GM12878 (cell line): ENCODE measurements around the gene CLDN14. TPM values are rescaled to one million over a fixed set of nuclear protein-coding genes. Genes with fewer than 3 reads are reported as not detected.

Experiments
- ATAC-seq: fragments of 200-7000 bp; cut with Tn5 transposase; 3 replicates; pipeline ENCODE4 v1.9.1; 2020; ENCODE audit warnings: mild to moderate bottlenecking, moderate library complexity
- BruUV-seq: library from RNA; stranded (reverse); fragments of 400-500 nt; replicated peaks from 2 replicates; lab custom pipeline; 2021; lab: Mats Ljungman, UMichigan
- CTCF ChIA-PET: fragments of 300-600 bp; sonication (Branson Sonifier 250); formaldehyde crosslinking; extraction: SDS; loops from one replicate; lab custom pipeline; 2021; ENCODE audit warnings: inconsistent platforms; lab: Yijun Ruan, JAX
- POLR2A ChIA-PET: fragments of 350-600 bp; formaldehyde crosslinking; extraction: SDS; loops from one replicate; lab custom pipeline; 2021; ENCODE audit warnings: inconsistent platforms; lab: Charles Lee
- RAD21 ChIA-PET: fragments of 300-600 bp; sonication (Branson Sonifier 250); formaldehyde crosslinking; loops from one replicate; lab custom pipeline; 2023; ENCODE audit warnings: antibody characterized with exemption; ENCODE audit not compliant: unreplicated experiment; lab: Charles Lee
- SMC1A ChIA-PET: fragments of 300-600 bp; sonication (Branson Sonifier 250); formaldehyde crosslinking; loops from one replicate; lab custom pipeline; 2023; ENCODE audit not compliant: unreplicated experiment, uncharacterized antibody; lab: Charles Lee
- DNase-seq: peaks from one replicate; pipeline ENCODE4 v3.0.0-alpha.2; 2011; ENCODE audit warnings: low read depth, low spot score
- FAIRE-seq: peaks from 3 replicates; lab custom pipeline; 2011; peaks lifted over from hg19 to GRCh38; lab: Jason Lieb, UNC
- H2AFZ ChIP-seq: 2 replicates; pipeline ENCODE4 v1.6.0; 2011; ENCODE audit warnings: low read depth, low read length, control low read depth; ENCODE audit not compliant: control insufficient read depth
- H3K27ac ChIP-seq: 2 replicates; pipeline ENCODE4 v1.5.1; 2011; ENCODE audit warnings: control low read depth; ENCODE audit not compliant: control insufficient read depth, insufficient read depth
- H3K27me3 ChIP-seq, 2 experiments: replicated peaks in 1 of 2; 2 replicates each; pipeline versions ENCODE4 v1.6.0 to v1.6.1; 2011; ENCODE audit warnings: low read length in 1 of 2; ENCODE audit not compliant: control insufficient read depth in 2 of 2, insufficient read depth in 2 of 2
- H3K36me3 ChIP-seq, 2 experiments: 2 replicates each; pipeline ENCODE4 v1.5.1; 2011; ENCODE audit warnings: low read length in 1 of 2; ENCODE audit not compliant: control insufficient read depth in 2 of 2, insufficient read depth in 2 of 2
- H3K4me1 ChIP-seq: 2 replicates; pipeline ENCODE4 v1.6.1; 2011; ENCODE audit warnings: mild to moderate bottlenecking, low read length, moderate library complexity, mixed read lengths; ENCODE audit not compliant: control insufficient read depth, insufficient read depth
- H3K4me2 ChIP-seq: 2 replicates; pipeline ENCODE4 v1.6.0; 2011; ENCODE audit warnings: control low read depth; ENCODE audit not compliant: control insufficient read depth, insufficient read depth
- H3K4me3 ChIP-seq: fragments of 200-600 bp; sonication (generic); 2 replicates; pipeline ENCODE4 v1.5.1; 2016
- H3K79me2 ChIP-seq: 2 replicates; pipeline ENCODE4 v1.6.0; 2011; ENCODE audit warnings: low read length; ENCODE audit not compliant: control insufficient read depth, insufficient read depth
- H3K9ac ChIP-seq: 2 replicates; pipeline ENCODE4 v1.8.0; 2011; ENCODE audit warnings: low read length, control low read depth, mixed read lengths; ENCODE audit not compliant: control insufficient read depth, insufficient read depth
- H3K9me3 ChIP-seq: replicated peaks from 3 replicates; pipeline ENCODE4 v1.5.1; 2011; ENCODE audit warnings: mild to moderate bottlenecking, low read length; ENCODE audit not compliant: control insufficient read depth, insufficient read depth
- H4K20me1 ChIP-seq: 2 replicates; pipeline ENCODE4 v1.6.0; 2011; ENCODE audit not compliant: control insufficient read depth, insufficient read depth
- BCL11A ChIP-seq: IDR thresholded peaks from 2 replicates; pipeline ENCODE4 v1.6.1; 2011; ENCODE audit warnings: low read depth, low read length
- CBFB ChIP-seq: IDR thresholded peaks from 2 replicates; pipeline ENCODE4 v1.6.1; 2016; ENCODE audit warnings: antibody characterized with exemption, low read depth
- CBX5 ChIP-seq: sonication (generic); IDR thresholded peaks from 2 replicates; pipeline ENCODE4 v1.6.1; 2016; ENCODE audit warnings: low read depth, moderate library complexity, mild to moderate bottlenecking, inconsistent platforms
- CHD4 ChIP-seq: fragments of 200-600 bp; sonication (generic); IDR thresholded peaks from 2 replicates; pipeline ENCODE4 v1.6.1; 2016; ENCODE audit warnings: mild to moderate bottlenecking
- CREM ChIP-seq: IDR thresholded peaks from 2 replicates; pipeline ENCODE4 v1.6.1; 2014; ENCODE audit warnings: antibody characterized with exemption, low read depth
- EZH2 ChIP-seq: IDR thresholded peaks from 2 replicates; pipeline ENCODE4 v1.6.1; 2012; ENCODE audit warnings: low read depth, mild to moderate bottlenecking, control low read depth, inconsistent platforms, low read length, borderline replicate concordance; ENCODE audit not compliant: control insufficient read depth
- HCFC1 ChIP-seq: fragments of 150-350 bp; IDR thresholded peaks from 2 replicates; pipeline ENCODE4 v1.6.1; 2014; ENCODE audit warnings: low read length
- HSF1 ChIP-seq: fragments of 150-350 bp; IDR thresholded peaks from 2 replicates; pipeline ENCODE4 v1.6.1; 2014; ENCODE audit warnings: mild to moderate bottlenecking, low read depth, low read length
- MTA2 ChIP-seq: fragments of 450-650 bp; IDR thresholded peaks from 2 replicates; pipeline ENCODE4 v1.6.1; 2016; ENCODE audit warnings: low read depth, mild to moderate bottlenecking, moderate library complexity
- NBN ChIP-seq: fragments of 450-650 bp; IDR thresholded peaks from 2 replicates; pipeline ENCODE4 v1.6.1; 2016
- POU2F2 ChIP-seq: IDR thresholded peaks from 3 replicates; pipeline ENCODE4 v1.6.1; 2011; ENCODE audit warnings: low read depth, mild to moderate bottlenecking, low read length, borderline replicate concordance
- SREBF1 ChIP-seq: IDR thresholded peaks from 2 replicates; pipeline ENCODE4 v1.6.1; 2012; ENCODE audit warnings: mild to moderate bottlenecking, low read length
- TCF12 ChIP-seq: IDR thresholded peaks from 2 replicates; pipeline ENCODE4 v1.6.1; 2011; ENCODE audit warnings: low read depth, mild to moderate bottlenecking, low read length
- TCF7 ChIP-seq: IDR thresholded peaks from 2 replicates; pipeline ENCODE4 v1.6.1; 2014; ENCODE audit warnings: antibody characterized with exemption, borderline replicate concordance
- ZNF274 ChIP-seq: IDR thresholded peaks from one replicate; pipeline ENCODE4 v1.8.0; 2011; ENCODE audit not compliant: insufficient read length, insufficient read depth
- ZNF687 ChIP-seq: fragments of 450-650 bp; IDR thresholded peaks from 2 replicates; pipeline ENCODE4 v1.6.1; 2017; ENCODE audit warnings: mild to moderate bottlenecking, moderate library complexity
- WGBS: methylation state at CpG from one replicate; pipeline ENCODE4 v1.1.6; 2016; ENCODE audit warnings: low lambda C conversion rate; ENCODE audit not compliant: insufficient replicate concordance, insufficient coverage; ENCODE audit errors: missing lambda C conversion rate; 5-methylcytosine and 5-hydroxymethylcytosine counted together
- in situ Hi-C: fragments of 300-500 bp; cut with MboI; formaldehyde crosslinking; loops from 9 replicates; pipeline ENCODE4 v1.14.3; 2018; ENCODE audit warnings: mixed read lengths
- intact Hi-C: fragments of 100-400 bp; cut with micrococcal nuclease; formaldehyde crosslinking; loops from one replicate; pipeline ENCODE4 v1.14.2; 2022; ENCODE audit not compliant: unreplicated experiment
- polyA plus RNA-seq, 11 experiments: library from polyadenylated mRNA; depleted of rRNA in 4 of 11; unstranded in 6 of 11; stranded (reverse) in 5 of 11; fragments of >200 nt; fragmentation: Nextera tagmentation in 4 of 11; fragmentation: Illumina TruSeq in 1 of 11; extraction: Ambion mirVana in 4 of 11; extraction: Trizol in 1 of 11; gene quantifications; 1 replicate in 1 of 11; 2 replicates in 10 of 11; pipeline versions ENCODE4 v1.2.1 to v1.2.3, GENCODE V29; 2011 to 2016; ENCODE audit warnings: inconsistent platforms in 2 of 11, missing spikeins in 2 of 11, low read depth in 1 of 11
- total RNA-seq, 4 experiments: library from RNA; depleted of rRNA in 3 of 4; stranded (reverse); fragments of >200 nt in 3 of 4; fragmentation: Illumina TruSeq in 1 of 4; extraction: Trizol in 1 of 4; gene quantifications; 2 replicates each; pipeline versions ENCODE4 v1.2.1 to v1.2.3, GENCODE V29; 2013 to 2021
- TF ChIP-seq, protein P1 (sequence below): fragments of 450-650 bp; formaldehyde crosslinking; IDR thresholded peaks from 2 replicates; pipeline ENCODE4 v1.4.0; 2020; ENCODE audit warnings: mild to moderate bottlenecking, moderate library complexity

Gene CLDN14
- total and polyA plus RNA-seq, 10 of the 15 experiments (the other 5 are each of a cell fraction or from before 2014, with no cell fraction given): 0.90 to 19.4 (median 6.6) TPM

DNA sequence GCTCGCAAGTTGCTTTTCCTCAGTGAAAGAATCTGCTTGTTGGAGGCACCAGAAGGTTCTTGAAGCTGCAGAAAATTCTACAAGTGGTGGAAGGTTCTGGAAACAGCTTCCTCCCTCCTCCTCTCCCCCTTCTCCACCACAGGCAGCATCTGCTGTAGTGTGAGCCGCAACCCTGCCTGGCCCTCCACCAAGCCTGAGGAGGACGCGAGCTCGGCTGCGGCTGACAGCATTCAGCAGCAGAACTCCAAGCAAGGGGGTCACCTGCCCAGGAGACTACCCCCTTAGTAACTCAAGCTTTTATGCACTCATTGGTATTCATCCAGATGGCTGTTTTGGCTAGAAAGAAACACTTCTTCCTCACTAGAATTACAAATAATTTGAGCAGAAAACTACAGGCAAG lies 48.8 kb upstream of the CLDN14 start:
- Histone ChIP-seq H3K9me3 (no peaks in the 10 kb centered on the region; the same call in 2 of the 3 replicates), H3K4me2 (no peak overlapping the region), H3K36me3 (no peaks in the 10 kb centered on the region), H3K27ac (no peak overlapping the region), H3K27me3 (no peaks in the 10 kb centered on the region), H3K79me2 (peaks cover 10% of the 10 kb centered on the region), H3K4me3 (no peak overlapping the region), H3K9ac (no peak overlapping the region), H2AFZ (no peak overlapping the region), H4K20me1 (no peaks in the 10 kb centered on the region), H3K4me1 (no peaks in the 10 kb centered on the region)
- WGBS: 99% methylated on average over 6 of the region's 6 CpGs
- intact Hi-C loops (no loop called here), in situ Hi-C loops (no loop called here)
- CTCF ChIA-PET: interaction anchor here (1.6 kb wide), 1 partner anchor 12 kb away, joined by 3 read pairs; no protein-coding TSS in a partner anchor
- SMC1A ChIA-PET: interaction anchor here (2.4 kb wide), 1 partner anchor 9 kb away, joined by 11 read pairs; no protein-coding TSS in a partner anchor
- RAD21 ChIA-PET: interaction anchor here (1.5 to 3.8 kb wide), 3 partner anchors 10 to 23 kb away, joined by 6 to 15 read pairs (median 8); no protein-coding TSS in a partner anchor
- no peak for DNase-seq
- no peak for TF ChIP-seq EZH2
- TF ChIP-seq TCF12: no peak
- TF ChIP-seq MTA2: no peak
- no peak for TF ChIP-seq CBFB
- TF ChIP-seq, protein P1, sequence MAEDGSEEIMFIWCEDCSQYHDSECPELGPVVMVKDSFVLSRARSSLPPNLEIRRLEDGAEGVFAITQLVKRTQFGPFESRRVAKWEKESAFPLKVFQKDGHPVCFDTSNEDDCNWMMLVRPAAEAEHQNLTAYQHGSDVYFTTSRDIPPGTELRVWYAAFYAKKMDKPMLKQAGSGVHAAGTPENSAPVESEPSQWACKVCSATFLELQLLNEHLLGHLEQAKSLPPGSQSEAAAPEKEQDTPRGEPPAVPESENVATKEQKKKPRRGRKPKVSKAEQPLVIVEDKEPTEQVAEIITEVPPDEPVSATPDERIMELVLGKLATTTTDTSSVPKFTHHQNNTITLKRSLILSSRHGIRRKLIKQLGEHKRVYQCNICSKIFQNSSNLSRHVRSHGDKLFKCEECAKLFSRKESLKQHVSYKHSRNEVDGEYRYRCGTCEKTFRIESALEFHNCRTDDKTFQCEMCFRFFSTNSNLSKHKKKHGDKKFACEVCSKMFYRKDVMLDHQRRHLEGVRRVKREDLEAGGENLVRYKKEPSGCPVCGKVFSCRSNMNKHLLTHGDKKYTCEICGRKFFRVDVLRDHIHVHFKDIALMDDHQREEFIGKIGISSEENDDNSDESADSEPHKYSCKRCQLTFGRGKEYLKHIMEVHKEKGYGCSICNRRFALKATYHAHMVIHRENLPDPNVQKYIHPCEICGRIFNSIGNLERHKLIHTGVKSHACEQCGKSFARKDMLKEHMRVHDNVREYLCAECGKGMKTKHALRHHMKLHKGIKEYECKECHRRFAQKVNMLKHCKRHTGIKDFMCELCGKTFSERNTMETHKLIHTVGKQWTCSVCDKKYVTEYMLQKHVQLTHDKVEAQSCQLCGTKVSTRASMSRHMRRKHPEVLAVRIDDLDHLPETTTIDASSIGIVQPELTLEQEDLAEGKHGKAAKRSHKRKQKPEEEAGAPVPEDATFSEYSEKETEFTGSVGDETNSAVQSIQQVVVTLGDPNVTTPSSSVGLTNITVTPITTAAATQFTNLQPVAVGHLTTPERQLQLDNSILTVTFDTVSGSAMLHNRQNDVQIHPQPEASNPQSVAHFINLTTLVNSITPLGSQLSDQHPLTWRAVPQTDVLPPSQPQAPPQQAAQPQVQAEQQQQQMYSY (CRISPR knock-in tag): no peak
- no peak for TF ChIP-seq CHD4
- TF ChIP-seq BCL11A: no peak
- no peak for TF ChIP-seq TCF7
- TF ChIP-seq CREM: no peak
- no peak for TF ChIP-seq SREBF1
- TF ChIP-seq NBN: no peak
- no peak for TF ChIP-seq POU2F2
- TF ChIP-seq HSF1: no peak
- no peak for TF ChIP-seq ZNF687
- TF ChIP-seq HCFC1: no peak
- TF ChIP-seq ZNF274: no peak
- TF ChIP-seq CBX5: no peak
- no TSS peak for BruUV-seq
- POLR2A ChIA-PET: interaction anchor here (0.6 kb wide), 1 partner anchor 389 kb away, joined by 4 read pairs; no protein-coding TSS in a partner anchor
- no peak for FAIRE-seq
- ATAC-seq: no peak
